Measurements from ENCODE around the gene BOC. TPM values are rescaled to one million over a fixed set of nuclear protein-coding genes. Genes with fewer than 3 reads are reported as not detected.

Gene BOC
- total RNA-seq, 2 experiments from 2014 or later, result 0.03 TPM; not detected in 1

DNA sequence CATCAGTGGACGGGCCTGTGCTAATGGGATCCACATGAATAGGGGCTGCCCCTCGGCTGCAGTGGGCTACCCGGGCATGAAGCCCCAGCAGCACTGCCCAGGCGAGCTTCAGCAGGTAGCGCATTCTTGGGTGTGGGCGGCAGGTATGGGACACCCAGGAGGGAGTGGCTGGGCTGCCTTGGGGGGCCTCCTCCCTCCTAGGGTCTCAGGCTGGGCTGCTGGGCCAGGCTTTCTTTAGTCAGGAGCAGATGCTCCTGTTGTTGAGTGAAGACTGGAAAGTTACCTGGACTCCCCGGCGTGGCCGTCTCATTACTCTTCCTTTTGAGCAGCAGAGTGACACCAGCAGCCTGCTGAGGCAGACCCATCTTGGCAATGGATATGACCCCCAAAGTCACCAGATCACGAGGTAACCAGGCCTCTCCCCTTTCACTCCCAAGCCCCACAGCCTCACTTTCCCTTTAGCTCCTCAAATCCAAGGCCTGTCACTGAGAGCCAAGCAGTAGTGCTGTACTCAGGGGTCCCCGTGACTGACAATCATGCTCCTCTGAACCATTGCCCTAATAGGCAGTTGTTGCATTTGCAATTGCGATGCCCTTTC lies 73.2 kb downstream of the BOC start:
- Histone ChIP-seq H3K4me2 (ENCODE audit: low read length) (no peak overlapping the region), H3K79me2 (ENCODE audit: insufficient read depth, low read depth, low read length) (no peaks in the 10 kb centered on the region), H3K9me2 (ENCODE audit: insufficient read depth, low read length) (no peaks in the 10 kb centered on the region), H3K36me3 (ENCODE audit: insufficient read depth, low read length) (no peaks in the 10 kb centered on the region), H4K20me1 (ENCODE audit: insufficient read depth, low read length) (no peaks in the 10 kb centered on the region), H3K4me3 (ENCODE audit: low read depth, low read length, poor library complexity, severe bottlenecking) (no peak overlapping the region), H2AFZ (ENCODE audit: low read length) (no peak overlapping the region), H3K27ac (ENCODE audit: low read depth, low read length, poor library complexity, severe bottlenecking) (no peak overlapping the region), H3K9me3 (ENCODE audit: low read length) (no peaks in the 10 kb centered on the region), H3K4me1 (ENCODE audit: insufficient read depth, low read length, poor library complexity, severe bottlenecking) (no peaks in the 10 kb centered on the region)
- BruUV-seq (replicated peaks), result no TSS peak
- ChIA-PET CTCF (ENCODE audit: unreplicated experiment) (no interaction called here), POLR2A (no interaction called here)
- DNase-seq (ENCODE audit: low spot score), result no peak
- TF ChIP-seq EZH2phosphoT487 (IDR thresholded peaks at IDR 0.05; ENCODE audit: borderline replicate concordance, low read depth, low read length), result no peak
- TF ChIP-seq, protein P1, sequence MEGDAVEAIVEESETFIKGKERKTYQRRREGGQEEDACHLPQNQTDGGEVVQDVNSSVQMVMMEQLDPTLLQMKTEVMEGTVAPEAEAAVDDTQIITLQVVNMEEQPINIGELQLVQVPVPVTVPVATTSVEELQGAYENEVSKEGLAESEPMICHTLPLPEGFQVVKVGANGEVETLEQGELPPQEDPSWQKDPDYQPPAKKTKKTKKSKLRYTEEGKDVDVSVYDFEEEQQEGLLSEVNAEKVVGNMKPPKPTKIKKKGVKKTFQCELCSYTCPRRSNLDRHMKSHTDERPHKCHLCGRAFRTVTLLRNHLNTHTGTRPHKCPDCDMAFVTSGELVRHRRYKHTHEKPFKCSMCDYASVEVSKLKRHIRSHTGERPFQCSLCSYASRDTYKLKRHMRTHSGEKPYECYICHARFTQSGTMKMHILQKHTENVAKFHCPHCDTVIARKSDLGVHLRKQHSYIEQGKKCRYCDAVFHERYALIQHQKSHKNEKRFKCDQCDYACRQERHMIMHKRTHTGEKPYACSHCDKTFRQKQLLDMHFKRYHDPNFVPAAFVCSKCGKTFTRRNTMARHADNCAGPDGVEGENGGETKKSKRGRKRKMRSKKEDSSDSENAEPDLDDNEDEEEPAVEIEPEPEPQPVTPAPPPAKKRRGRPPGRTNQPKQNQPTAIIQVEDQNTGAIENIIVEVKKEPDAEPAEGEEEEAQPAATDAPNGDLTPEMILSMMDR (conservative IDR thresholded peaks at IDR 0.05; ENCODE audit: low read length), result no peak
- intact Hi-C loops (cut with micrococcal nuclease; ENCODE audit: unreplicated experiment), result loop anchor here (5.0 kb wide), 2 partner anchors 147 to 552 kb away; no protein-coding TSS in a partner anchor

DNA sequence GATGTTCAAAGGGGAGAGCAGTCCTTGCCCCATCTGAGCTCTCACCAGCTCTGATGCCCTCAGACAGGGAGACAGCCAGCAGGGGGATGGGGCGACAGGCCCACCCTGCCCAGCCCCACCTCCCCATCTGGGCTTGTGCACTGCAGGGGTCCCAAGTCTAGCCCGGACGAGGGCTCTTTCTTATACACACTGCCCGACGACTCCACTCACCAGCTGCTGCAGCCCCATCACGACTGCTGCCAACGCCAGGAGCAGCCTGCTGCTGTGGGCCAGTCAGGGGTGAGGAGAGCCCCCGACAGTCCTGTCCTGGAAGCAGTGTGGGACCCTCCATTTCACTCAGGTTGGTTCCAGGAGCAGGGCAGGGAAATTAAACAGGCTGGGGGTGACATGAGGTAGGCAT lies 73.9 kb downstream of the BOC start:
- Histone ChIP-seq H3K36me3 (ENCODE audit: insufficient read depth, low read length) (no peaks in the 10 kb centered on the region), H3K4me2 (ENCODE audit: low read length) (no peak overlapping the region), H3K9me2 (ENCODE audit: insufficient read depth, low read length) (no peaks in the 10 kb centered on the region), H3K27ac (ENCODE audit: low read depth, low read length, poor library complexity, severe bottlenecking) (no peak overlapping the region), H4K20me1 (ENCODE audit: insufficient read depth, low read length) (no peaks in the 10 kb centered on the region), H3K79me2 (ENCODE audit: insufficient read depth, low read depth, low read length) (no peaks in the 10 kb centered on the region), H3K4me3 (ENCODE audit: low read depth, low read length, poor library complexity, severe bottlenecking) (no peak overlapping the region), H3K4me1 (ENCODE audit: insufficient read depth, low read length, poor library complexity, severe bottlenecking) (no peaks in the 10 kb centered on the region), H3K9me3 (ENCODE audit: low read length) (no peaks in the 10 kb centered on the region), H2AFZ (ENCODE audit: low read length) (no peak overlapping the region)
- intact Hi-C loops (cut with micrococcal nuclease; ENCODE audit: unreplicated experiment), result loop anchor here (5.0 kb wide), 2 partner anchors 148 to 553 kb away; no protein-coding TSS in a partner anchor
- no peak for DNase-seq (ENCODE audit: low spot score)
- no peak for TF ChIP-seq EZH2phosphoT487 (IDR thresholded peaks at IDR 0.05; ENCODE audit: borderline replicate concordance, low read depth, low read length)
- TF ChIP-seq, protein P1 (conservative IDR thresholded peaks at IDR 0.05; ENCODE audit: low read length), result no peak
- no TSS peak for BruUV-seq (replicated peaks)
- ChIA-PET CTCF (ENCODE audit: unreplicated experiment) (no interaction called here), POLR2A (no interaction called here)

DNA sequence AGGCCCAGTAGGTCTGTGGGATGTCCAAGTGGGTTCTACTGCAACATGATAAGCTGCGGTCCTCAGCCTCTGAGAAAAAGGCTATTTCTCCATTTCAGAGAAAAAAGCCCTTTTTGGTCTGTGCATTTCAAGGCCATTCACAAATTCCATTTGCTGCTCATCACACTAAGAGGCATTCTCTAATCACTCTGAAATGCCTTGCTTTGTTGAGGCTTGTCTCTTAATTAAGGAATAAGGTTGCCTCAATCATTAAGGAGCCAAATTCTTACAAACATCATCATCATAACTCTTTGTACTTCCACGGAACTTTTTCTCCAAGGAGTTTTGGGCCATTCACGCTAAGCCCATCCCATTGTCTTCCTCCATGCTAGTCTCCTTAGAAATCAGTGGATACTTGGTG lies 74.4 kb downstream of the BOC start:
- no peak for TF ChIP-seq EZH2phosphoT487 (IDR thresholded peaks at IDR 0.05; ENCODE audit: borderline replicate concordance, low read depth, low read length)
- TF ChIP-seq, protein P1 (conservative IDR thresholded peaks at IDR 0.05; ENCODE audit: low read length), result no peak
- Histone ChIP-seq H3K4me2 (ENCODE audit: low read length) (no peak overlapping the region), H3K4me1 (ENCODE audit: insufficient read depth, low read length, poor library complexity, severe bottlenecking) (no peaks in the 10 kb centered on the region), H3K27ac (ENCODE audit: low read depth, low read length, poor library complexity, severe bottlenecking) (no peak overlapping the region), H3K36me3 (ENCODE audit: insufficient read depth, low read length) (no peaks in the 10 kb centered on the region), H3K4me3 (ENCODE audit: low read depth, low read length, poor library complexity, severe bottlenecking) (no peak overlapping the region), H3K9me3 (ENCODE audit: low read length) (no peaks in the 10 kb centered on the region), H3K79me2 (ENCODE audit: insufficient read depth, low read depth, low read length) (no peaks in the 10 kb centered on the region), H4K20me1 (ENCODE audit: insufficient read depth, low read length) (no peaks in the 10 kb centered on the region), H3K9me2 (ENCODE audit: insufficient read depth, low read length) (no peaks in the 10 kb centered on the region), H2AFZ (ENCODE audit: low read length) (no peak overlapping the region)
- intact Hi-C loops (cut with micrococcal nuclease; ENCODE audit: unreplicated experiment), result loop anchor here (5.0 kb wide), 2 partner anchors 148 to 553 kb away; no protein-coding TSS in a partner anchor
- no peak for DNase-seq (ENCODE audit: low spot score)
- BruUV-seq (replicated peaks), result no TSS peak
- POLR2A ChIA-PET, result interaction anchor here (1.2 kb wide), 1 partner anchor 234 kb away, joined by 4 read pairs; no protein-coding TSS in a partner anchor
- CTCF ChIA-PET (ENCODE audit: unreplicated experiment), result no interaction called here

Data from OCI-LY7 (cell line).